Pericardium fibroblast (primary cell): Measurements from ENCODE around the gene FGF23. TPM values are rescaled to one million over a fixed set of nuclear protein-coding genes. Genes with fewer than 3 reads are reported as not detected.

Experiments
- total RNA-seq: library from RNA; depleted of rRNA; stranded (reverse); fragments of >200 nt; gene quantifications from 2 replicates; pipeline ENCODE4 v1.2.3, GENCODE V29; 2015

The FGF23 gene
- total RNA-seq = not detected in 2 replicates

DNA sequence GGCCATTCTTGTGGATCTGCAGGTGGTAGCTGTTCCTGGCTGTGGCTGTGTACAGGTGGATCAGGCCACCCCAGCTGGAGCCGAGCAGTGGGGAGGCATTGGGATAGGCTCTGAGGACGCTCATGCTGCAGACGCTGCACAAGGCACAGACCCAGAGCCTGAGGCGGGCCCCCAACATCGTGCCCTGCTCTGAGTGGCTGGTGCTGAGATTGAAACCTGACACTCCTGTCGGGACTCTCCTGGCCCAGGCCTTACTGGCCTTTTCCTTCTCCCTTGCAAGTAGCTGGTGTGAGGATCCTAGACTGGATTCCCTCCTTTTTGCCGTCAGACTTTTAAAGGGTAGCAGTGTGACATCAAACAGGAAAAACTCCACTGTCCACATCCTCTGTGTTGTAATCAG is at the start of gene FGF23:
FGF23 (minus strand) TSS at position 308 of the 400 bp plus-strand sequence; CDS start at position 178, 130 bp downstream.

DNA sequence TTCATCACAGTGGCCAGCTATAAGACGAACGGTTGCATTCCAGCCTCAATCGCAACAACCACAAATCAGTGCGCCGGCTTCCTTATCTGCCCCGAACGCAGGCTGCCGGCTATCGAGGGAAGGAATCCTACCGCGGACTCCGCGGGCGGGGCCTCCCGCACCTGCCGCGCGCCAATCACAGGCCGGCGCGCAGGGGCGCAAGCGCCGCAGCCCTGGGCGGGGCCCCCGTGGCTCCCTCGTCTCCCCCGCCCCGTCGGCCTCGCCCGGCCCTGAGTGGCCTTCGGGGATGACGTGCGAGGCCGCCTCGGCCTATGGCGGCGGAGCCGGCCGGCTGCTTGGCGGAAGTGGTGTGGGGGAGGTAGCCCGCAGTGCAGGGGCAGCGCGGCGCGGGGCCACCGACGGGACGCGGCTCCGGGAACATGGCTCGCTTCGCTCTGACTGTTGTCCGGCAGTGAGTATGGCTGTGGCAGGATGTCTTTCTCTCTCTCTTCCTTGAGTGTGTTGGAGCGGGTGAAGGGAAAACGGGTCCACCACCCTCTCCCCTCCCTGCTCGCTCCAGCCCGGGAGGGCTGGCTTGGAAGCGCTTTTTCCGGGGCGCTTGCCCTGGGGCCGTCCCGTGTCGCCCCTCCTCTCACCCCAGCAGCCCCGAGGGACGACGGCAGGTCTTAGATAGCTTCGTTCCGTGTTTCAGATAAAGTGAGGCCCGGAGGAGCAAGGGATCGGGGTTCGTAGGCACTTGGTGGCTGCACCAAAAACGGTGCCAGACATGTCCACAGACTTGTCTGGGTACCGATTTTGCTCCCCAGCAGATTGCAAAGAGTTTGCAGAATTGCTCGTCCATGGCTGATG is 58.4 kb downstream of the FGF23 start, which contains the start of gene TIGAR:
TIGAR (plus strand) TSS at position 361 of the 849 bp plus-strand sequence; CDS start at position 420, 59 bp downstream.

Other genes with a start within 250 kb of the FGF23 start
- 23.9 and 92.3 TPM in 2 replicates for gene CCND2, start 106.0 kb downstream of the FGF23 start, total RNA-seq
- gene TIGAR, start 58.5 kb downstream of the FGF23 start, total RNA-seq = 5.4 and 8.9 TPM in 2 replicates
- not detected in 2 replicates for gene FGF6, start 66.1 kb upstream of the FGF23 start, total RNA-seq
- 1.8 TPM in 1 of 2 replicates, not detected in the other for gene RAD51AP1, start 159.2 kb upstream of the FGF23 start, total RNA-seq
- 44.9 and 49.0 TPM in 2 replicates for gene DYRK4, start 182.5 kb upstream of the FGF23 start, total RNA-seq